ENCODE data around the gene KLF7.
"Not testable (repeated sequence)": the region's sequence is repeated elsewhere in the genome, so short reads cannot be mapped to it uniquely, and the experiment has no call there.

Gene KLF7

DNA sequence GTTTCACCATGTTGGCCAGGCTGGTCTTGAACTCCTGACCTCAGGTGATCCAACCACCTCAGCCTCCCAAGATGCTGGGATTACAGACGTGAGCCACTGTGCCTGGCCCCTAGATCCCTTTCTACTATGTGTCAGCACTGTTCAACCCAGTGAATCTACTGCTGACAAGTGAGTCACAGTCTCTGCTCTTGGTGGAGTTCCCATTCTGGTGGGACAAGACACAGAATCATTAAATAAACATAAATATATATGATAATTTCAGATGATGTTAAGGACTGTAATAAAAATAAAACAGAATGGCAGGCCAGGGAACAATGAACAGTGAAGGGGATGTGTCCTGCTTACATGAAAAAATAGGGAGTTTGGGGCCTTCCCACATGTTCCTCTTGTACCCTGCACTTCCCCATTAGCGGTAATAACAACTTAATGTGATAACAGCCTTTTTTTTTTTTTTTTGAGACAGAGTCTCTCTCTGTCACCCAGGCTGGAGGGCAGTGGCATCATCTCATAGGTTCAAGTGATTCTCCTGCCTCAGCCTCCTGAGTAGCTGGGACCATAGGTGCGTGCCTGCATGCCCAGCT is 114.3 kb downstream of the KLF7 start:
- DNase-seq, result no peak

- no peak for DNase-seq
These were observed 116.6 kb downstream of the KLF7 start for GRCh38 chr2:207049122-207049521.

DNA sequence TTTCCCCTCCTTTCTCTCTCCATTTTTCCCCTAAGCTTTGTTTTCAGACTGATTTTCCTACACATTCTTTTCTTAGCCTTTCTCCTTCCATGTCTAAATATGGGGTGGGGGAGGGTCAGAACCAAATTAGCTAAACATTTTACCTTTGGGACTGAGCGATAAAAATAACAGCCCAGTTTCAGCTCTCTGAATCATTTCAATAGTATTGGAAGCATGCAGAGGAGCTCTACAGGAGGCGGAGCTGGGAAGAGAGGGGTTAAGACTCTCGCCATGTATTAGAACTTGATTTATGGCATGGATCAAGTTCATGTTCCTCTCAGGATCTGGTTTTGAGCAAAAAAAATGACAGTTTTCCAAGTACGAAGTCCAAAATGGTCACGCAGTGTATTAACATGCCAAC is 117.3 kb downstream of the KLF7 start:
- DNase-seq, result no peak

DNA sequence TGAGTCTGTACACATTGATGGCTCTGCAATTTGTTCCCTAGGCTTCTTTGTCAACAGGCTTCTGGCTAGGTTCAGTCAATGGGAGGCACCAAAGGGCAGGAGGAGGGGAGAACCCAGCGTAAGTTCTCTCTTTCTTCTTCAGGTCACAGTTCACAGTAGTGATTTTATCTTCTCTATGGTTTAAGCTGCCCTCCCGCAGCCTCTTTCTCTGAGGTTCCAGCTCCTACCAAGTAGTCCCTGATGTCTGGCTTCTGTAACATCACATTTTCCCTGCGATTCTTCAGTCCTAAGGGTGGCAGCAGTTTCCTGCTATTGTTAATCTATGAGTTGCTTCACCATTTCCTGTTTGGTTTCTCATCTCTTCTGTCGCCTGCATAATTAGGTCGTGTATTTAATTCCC is 119.0 kb downstream of the KLF7 start:
- peak; percentile 64 for DNase-seq

GRCh38 chr2:207045531-207045930 is 120.2 kb downstream of the KLF7 start:
- DNase-seq, result no peak

- no peak for DNase-seq
These were observed 121.1 kb downstream of the KLF7 start for GRCh38 chr2:207044379-207045362.

GRCh38 chr2:207042841-207043240 is 122.9 kb downstream of the KLF7 start:
- no peak for DNase-seq

DNA sequence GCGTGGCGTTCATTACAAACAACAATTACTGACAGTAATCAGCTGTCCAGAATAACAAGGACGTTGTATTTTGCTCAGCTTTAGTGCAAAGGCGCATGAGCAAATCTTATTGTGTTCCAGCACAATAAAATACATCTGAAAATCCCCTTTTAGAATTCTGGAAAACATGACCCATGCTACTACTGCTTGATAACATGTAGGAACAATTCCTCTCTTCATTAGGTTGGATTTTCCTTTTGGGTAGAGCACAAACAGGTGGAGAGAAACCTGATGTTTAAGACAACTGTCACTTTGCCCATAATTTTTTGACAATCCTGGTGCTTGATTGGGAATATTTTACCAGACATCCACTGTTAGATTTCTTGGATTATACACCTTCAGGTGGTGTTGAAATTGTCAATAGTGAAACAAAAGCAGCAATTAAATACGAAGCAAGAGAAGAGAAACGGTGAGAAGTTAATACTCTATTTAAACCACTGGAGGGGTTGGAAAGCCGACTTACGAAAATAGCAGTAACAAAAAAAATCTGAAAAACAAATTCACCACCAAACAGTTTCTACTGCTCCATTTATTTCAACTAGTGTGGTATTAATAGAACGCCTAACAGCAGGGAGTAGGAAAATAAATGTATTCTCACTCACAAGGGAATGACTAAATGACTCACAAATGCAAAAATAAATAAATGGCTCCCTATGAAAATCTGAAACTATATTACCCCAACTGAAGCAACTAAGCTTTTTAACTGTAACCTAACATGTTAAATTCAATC is 123.8 kb downstream of the KLF7 start:
- DNase-seq, result no peak

- no peak for DNase-seq
These were observed 124.5 kb downstream of the KLF7 start for GRCh38 chr2:207041279-207041678.

- no peak for DNase-seq
These were observed 125.1 kb downstream of the KLF7 start for GRCh38 chr2:207040696-207041095.

- DNase-seq, result no peak
These were observed 126.5 kb downstream of the KLF7 start for GRCh38 chr2:207039225-207039624.

DNA sequence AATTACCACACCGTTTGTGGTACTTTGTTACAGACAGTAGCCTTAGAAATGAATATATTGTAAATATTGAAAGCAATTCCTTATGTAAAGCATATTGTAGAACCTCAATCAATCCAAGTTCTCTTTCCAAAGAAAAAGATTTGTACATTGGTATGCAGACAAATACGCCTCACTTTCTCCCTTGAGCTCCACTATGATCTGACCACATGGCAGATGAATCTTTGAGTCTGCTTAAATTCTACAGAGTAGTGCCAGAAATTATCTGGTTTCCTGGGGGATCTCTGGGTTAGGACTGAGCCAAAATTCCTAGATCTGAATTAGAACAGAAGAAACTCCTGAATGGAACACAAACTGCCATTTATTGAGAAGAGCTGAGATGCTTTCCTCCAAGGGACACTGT is 127.4 kb downstream of the KLF7 start:
- no peak for DNase-seq

DNA sequence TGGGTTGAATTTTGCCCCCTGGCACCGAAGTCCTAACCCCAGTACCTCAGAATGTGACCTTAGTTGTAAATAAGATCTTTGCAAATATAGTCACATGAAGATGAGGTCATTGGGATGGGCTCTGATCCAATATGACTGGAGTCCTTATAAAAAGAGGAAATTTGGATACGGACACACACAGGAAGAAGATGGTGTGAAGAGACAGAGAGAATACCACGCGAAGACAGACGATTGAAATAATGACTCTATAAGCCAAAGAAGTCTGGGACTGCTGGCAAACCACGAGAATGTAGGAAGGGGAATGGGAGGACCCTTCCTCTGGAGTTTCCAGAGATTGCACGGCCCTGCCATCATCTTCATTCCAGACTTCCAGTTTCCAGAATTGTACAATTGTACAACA is 127.9 kb downstream of the KLF7 start:
- DNase-seq, result no peak

- not testable (repeated sequence) for DNase-seq
These were observed 128.7 kb downstream of the KLF7 start for GRCh38 chr2:207037023-207037422.

GRCh38 chr2:207035875-207036274 is 129.9 kb downstream of the KLF7 start:
- no peak for DNase-seq

DNA sequence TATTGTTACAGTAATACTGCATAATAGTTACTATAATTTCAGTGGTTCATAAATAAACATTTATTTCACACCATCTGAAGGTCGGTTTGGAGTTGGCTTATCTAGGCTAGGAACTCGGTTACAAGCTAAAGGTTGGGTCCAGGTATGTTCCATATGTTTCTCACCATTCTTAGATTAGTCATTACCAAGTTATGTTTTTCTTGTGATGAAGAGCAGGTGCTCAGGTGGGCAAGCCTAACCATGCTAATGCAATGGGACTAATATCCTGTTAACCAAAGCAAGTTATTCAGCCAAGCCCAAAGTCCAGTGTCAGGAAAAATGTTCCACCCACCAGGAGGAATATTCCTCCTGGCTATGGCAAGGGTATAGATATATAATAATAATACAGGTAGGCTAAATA is 133.3 kb downstream of the KLF7 start:
- DNase-seq, result no peak

Measured in activated CD8-positive, alpha-beta memory T cell treated with anti-CD3 and anti-CD28 coated beads for 24 hours (primary cell).